Right forelimb (tissue), 1 donor: ENCODE measurements around the gene MRPL54.

ENCODE experiments used
- DNase-seq: peaks from one replicate; pipeline ENCODE4 v3.0.0-alpha.2; 2018

The MRPL54 gene

GRCh38 chr19:3785938-3786824 is 23.7 kb downstream of the MRPL54 start, which contains the start of gene MATK:
Gene MATK, minus strand, starts transcription at chr19:3786381. Its CDS starts 1,246 bp downstream, at chr19:3785135.
- no peak for DNase-seq

GRCh38 chr19:3788996-3789778 is 26.7 kb downstream of the MRPL54 start:
- DNase-seq: no peak

DNA sequence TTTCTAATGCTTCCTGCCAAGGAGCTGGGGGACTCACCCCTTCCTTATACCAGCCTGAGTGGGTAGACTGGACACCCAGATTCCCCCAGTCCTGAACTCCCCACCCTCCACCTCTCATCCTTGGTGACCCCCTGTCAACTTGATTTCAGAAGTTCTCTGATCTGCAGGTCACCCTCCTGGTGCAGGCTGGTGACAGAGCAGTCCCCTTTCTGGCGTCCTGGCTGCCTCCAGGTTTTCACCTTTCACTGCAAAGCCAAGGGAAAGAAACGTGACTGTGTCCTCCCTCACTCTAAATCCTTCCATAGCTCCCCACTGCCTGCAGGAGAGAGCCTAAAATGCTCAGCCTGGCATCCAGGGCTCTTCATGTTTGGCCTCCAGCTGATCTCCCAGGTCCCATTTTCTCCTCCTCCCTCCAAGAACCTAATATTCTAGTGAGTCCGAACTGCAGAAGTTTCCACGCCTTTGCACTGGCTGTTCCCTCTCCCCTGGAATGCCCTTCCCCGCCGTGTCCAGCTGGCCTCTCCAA is 27.8 kb downstream of the MRPL54 start:
- no peak for DNase-seq

DNA sequence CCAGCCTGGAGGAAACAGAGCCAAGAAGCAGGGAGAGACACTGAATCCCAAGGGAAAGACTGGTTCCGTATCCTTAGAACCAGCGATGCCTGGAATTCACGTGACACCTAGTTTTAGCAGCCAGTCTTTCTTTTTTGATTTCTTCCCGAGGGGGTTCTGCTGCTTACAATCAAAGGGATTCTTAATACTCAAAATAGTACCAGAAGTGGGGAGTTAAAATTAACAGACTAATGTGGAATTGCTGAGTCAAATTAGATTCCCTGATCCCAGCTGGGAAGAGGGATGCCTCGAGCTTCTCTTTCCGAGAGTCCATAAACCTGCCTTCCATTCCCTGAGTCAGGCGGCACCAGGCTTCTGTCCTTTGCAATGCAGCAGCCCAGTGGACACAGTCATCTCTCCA is 28.5 kb downstream of the MRPL54 start:
- DNase-seq: no peak

- DNase-seq: no peak
Observed at GRCh38 chr19:3792114-3792513, 29.6 kb downstream of the MRPL54 start.

DNA sequence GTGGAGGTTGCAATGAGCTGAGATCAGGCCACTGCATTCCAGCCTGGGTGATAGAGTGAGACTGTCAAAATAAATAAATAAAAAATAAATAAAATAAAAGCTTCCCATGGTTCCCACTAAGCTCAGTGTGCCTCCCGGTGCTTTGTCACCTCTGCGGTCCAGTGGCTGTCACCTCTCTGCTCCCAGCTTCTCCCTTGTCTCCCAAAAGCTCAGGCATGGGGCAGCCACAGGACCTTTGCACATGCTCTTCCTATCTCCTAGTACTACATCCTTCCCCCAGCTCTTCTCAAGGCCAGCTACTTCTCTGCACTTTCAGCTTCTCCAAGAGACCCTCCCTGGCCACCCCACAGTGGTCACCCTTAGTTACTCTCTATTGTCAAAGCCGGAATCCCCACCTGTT is 31.3 kb downstream of the MRPL54 start:
- DNase-seq: no peak

DNA sequence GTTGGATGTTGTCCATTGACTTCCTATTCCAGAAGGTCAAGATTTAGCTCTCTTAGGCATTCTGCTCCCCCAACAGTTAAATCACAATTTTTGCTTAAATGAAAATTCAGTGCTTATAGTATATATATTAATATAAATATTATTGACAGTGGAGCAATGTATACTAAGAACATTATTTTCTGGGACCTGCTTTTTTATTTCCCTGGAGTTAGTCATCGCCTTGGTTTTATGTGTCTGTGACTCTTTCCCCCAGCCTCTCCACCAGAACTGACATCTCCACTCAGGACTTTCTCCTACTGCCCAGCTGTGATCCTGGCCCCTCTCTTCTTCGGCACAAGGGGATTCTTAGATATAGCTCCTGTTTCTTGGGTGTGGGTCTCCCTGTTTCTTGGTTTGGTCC is 33.9 kb downstream of the MRPL54 start:
- no peak for DNase-seq

GRCh38 chr19:3798137-3798536 is 35.7 kb downstream of the MRPL54 start:
- DNase-seq: no peak

- no peak for DNase-seq
Observed at GRCh38 chr19:3800996-3801395, 38.5 kb downstream of the MRPL54 start.

DNA sequence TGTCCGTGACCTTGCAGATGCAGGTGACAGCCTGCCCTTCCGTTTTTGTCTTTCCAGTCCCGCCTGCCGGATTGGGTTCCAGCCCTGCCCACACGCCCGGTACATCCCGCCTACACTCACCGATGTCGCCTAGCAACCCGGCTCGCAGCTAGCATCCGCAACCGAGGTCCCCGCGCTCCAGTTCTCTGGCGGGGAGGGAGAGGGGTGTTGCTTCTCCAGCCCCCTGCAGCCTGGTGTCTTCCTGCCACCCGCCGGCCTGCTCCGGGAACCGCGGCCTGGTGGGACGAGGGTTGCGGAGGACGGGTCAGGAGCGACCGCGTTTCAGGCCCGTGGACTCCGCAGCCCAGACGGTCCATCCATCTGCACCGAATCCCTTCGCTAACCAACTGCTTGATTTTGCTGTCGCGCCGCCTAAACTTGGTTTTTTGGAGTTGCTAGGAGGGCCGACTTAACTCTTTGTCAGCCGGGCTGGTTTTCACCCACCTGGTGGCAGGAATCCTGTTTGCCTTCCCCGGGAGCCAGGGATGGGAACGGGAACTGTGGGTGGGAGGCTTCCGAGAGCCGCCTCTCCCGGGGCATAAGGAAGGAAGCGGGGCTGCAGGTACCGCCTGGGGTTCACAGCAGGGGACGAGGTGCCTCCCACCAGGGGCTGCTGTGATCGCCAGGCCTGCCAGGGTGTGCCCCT is 39.1 kb downstream of the MRPL54 start:
- DNase-seq: peak; percentile 77

DNA sequence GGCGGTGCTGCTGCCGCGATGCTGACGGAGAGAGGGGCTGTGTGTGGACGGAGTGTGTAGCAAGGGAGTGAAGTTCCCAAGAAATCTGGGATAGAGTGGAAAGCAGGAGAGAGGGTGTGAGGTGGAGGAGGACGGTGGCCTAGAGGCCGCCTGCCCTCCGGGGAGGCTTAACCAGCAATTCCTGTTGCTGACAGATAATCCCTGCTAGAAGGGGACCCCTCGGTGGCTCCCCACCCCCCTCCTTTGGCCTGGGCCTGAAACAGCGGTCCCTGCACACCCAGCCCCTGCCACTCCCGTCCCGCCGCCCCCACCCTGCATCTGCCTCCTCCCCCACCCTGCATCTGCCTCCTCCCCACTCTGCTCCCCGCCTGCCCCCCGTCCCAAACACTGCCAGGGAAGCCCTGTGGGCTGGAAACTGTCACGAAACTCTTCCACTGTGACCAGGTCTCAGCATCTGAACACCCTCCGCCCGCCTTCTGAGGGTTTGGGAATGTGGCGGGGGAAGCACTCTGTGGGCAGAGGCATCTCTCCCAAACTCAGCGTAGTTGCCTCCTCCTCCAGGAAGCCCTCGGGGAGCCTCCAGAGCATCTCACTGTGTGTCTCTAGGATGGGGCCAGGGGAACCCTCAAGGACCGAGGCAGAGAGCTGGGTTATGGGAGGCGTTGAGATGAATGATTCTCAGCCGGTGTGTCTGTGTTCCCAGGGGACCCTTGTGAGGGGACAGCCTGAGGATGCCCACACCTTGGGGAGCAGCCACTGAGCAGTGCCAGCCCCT is 40.8 kb downstream of the MRPL54 start:
- DNase-seq: no peak

- DNase-seq: no peak
Observed at GRCh38 chr19:3803986-3804385, 41.5 kb downstream of the MRPL54 start.

DNA sequence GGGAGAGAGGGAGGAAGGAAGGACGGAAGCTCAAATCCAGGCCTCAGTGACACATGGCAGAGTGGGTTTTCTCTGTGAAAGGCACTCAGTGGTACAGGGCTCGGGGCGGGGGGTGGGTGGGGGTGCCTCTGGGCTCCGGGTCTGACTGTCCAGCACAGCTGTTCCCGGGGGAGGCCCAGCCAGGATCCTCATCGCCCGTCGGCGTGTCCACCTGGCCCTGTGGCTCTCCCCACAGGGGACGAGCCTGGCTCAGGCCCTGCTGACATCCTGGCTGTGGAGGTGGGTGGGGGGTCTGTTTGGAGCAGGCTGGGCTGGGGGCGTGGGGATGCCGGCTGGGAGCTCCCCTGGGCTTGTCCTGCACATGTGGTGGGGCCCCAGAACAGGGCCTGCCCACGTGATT is 41.9 kb downstream of the MRPL54 start:
- no peak for DNase-seq

DNA sequence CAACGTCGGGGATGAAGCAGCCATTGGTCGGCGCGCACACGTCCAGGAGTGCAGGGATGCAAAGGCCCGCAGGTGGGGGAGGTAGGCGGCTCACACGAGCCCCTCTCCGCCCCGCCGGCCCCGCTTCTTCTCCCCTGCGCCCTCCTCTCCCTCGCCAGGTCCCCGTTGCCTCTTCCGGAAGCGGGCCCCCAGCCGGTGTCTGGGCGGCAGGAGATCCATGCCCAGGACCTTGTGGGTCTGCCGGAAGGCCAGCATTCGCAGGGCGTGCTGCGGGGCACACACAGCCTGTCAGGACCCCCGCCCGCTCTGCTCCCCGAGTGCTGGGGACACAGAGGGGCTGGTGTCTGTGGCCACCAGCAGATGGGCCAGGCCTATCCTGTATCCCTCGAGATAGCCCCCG is 43.4 kb downstream of the MRPL54 start:
- no peak for DNase-seq

- no peak for DNase-seq
Observed at GRCh38 chr19:3807131-3807480, 44.6 kb downstream of the MRPL54 start.

GRCh38 chr19:3807574-3808354 is 45.3 kb downstream of the MRPL54 start:
- no peak for DNase-seq

GRCh38 chr19:3808420-3809143 is 46.1 kb downstream of the MRPL54 start:
- DNase-seq: no peak

- DNase-seq: no peak
Observed at GRCh38 chr19:3809881-3810707, 47.6 kb downstream of the MRPL54 start.

- DNase-seq: no peak
Observed at GRCh38 chr19:3810708-3811355, 48.4 kb downstream of the MRPL54 start.
